ENCODE measurements around the gene UNC13D.

Gene UNC13D

GRCh38 chr17:75850928-75851692 is 6.9 kb upstream of the UNC13D start:
- no peak for DNase-seq (ENCODE audit: low read depth)

GRCh38 chr17:75849724-75850123 is 5.5 kb upstream of the UNC13D start:
- DNase-seq (ENCODE audit: low read depth) = no peak

GRCh38 chr17:75849279-75849646 is 5.1 kb upstream of the UNC13D start:
- no peak for DNase-seq (ENCODE audit: low read depth)

DNA sequence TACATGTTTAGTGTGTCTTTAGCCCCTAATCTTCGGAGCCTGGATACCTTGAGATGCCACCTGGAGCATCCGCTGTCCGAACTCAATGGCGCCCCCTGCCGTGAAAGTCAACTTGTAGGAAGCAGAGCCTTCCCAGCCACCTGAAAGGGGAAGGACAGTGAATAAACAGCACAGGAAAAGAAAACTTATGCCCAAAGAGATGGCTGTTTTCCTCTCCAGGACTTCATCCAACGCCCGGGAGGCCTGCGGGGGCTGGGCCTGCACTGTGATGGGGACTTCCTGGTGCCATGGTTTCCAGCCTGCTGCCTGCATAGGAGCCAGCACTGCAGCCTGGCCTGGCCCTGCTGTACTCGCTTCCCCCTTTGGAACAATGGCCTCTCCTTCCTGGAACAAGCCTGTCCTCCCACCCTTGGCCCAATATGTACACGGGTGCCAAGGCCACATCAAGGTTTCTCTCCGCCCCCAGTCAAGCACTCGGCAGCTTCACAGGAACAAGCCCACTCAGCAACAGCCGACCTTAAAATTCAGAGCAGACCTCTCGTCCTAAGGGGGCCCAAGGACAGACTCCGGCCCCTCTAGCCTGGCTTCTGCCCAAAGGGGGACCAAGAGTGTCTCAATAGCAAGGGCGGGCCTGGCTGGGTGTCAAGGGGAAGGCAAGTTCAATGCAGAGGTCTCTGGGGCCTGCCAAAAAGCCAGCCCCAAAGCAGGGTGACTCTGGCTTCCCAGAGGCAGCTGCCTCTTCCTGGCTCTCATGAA is 4.5 kb upstream of the UNC13D start:
- no peak for DNase-seq (ENCODE audit: low read depth)

DNA sequence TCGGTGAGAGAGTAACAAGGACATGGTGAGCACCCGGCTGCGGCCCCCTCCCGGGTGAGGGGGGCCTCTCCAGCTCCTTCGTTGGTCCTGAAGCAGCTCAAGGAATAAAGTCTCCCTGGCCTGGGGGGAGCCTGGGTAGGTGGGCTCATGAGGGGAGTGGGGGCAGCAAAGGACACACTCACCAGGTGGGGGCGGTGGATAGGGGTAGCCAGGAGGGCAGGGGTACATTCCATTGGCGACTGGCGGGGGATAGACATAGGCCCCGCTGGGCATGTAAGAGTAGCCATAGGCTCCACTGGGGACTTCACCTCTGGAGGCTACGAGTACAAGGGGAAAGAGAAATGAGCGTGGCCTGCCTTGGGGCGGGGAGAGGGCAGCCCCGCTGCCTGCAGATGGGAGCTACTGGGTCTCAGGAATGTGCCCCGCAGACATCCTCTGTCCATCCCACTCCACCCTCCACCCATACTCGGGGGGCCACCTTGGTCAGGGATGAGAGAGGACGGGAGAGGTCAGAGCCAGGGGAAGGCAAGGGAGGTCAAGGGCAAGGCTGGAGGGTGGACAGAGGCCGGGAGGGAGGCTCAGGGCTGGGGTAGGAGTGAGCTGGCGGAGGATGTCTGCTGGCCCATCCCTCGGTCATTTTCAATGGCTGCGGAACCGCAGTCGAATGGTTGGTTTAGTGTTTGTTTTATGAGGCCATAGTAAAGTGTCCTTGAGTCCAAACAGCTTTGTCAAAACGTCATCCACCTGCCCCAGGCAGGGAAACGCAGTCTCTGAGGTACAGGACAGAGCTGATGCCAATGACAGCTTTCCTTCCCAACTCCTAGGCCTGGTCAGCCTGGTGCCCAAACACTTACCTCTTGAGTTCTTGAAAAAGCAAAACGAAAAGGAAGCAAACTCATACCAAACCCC is 3.7 kb upstream of the UNC13D start:
- no peak for DNase-seq (ENCODE audit: low read depth)

GRCh38 chr17:75846692-75847613 is 2.7 kb upstream of the UNC13D start:
- no peak for DNase-seq (ENCODE audit: low read depth)

DNA sequence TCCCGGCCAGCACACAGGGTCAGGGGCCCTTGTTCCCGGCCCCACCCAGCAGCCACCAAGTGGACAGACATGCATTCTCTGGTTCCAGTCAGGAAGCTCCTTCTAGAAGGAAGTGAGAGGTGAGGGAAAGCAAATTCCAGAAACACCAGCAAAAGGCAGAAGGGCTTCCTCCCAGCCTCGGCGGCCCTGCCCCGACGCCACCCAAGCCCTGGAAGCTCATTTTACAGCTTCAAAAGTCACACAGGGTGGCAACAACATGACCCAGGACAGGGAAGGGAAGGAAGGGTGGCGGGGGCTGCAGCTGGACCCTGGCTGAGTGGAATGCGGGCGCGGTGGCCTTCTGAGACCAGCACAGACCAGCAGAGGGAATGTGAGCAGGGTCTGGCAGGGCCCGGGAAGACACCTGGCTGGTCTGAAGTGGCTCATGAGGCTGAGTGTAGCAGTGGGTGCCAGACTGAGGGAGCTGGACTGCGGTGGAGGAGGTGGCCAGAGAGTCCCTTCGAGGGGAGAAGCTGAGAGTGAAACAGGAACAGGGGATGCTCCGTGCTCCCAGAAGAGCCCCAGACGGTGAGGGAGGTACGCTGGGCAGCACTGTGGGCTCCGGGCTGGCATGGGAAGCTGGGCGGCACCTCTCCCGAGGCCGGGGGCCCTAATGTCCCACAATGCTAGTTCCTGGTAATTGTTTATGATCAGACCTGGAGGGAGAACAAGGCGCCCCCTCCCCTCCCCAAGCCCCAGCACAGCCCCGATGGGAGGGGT is 1.9 kb upstream of the UNC13D start:
- DNase-seq (ENCODE audit: low read depth) = no peak

GRCh38 chr17:75845058-75845711 is 981 bp upstream of the UNC13D start:
- no peak for DNase-seq (ENCODE audit: low read depth)

- no peak for DNase-seq (ENCODE audit: low read depth)
Observed at GRCh38 chr17:75844530-75845057, 390 bp upstream of the UNC13D start.

DNA sequence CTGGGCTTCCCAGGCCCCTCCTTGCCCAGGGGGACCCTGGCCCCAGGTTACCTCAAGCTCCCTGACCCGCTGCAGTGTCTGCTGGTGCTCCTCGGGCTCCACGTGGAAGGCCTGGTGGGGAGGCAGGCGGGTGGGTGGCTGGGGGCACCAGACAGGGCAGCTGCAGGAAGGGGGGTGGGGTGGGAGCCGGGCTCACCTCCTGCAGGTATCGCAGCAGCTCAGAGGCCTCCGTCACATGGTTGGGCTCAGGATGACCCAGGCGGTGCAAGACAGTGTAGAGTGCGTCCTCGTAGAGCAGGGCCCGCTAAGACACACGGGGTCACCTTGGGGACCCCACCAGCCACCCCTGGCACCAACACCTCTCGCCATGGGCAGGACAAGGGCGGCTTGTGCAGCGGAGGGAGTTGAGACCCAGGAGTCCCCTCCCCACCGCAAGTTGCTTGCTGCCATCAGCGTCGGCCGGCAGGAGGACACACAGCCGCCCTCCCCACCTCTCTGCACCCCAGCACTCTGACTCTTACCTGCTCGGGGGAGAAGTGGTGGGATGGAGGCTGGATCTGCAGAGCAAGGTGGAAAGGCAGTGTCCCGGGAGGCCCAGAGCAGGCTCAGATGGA is 1.1 kb downstream of the UNC13D start:
- DNase-seq (ENCODE audit: low read depth) = no peak

DNA sequence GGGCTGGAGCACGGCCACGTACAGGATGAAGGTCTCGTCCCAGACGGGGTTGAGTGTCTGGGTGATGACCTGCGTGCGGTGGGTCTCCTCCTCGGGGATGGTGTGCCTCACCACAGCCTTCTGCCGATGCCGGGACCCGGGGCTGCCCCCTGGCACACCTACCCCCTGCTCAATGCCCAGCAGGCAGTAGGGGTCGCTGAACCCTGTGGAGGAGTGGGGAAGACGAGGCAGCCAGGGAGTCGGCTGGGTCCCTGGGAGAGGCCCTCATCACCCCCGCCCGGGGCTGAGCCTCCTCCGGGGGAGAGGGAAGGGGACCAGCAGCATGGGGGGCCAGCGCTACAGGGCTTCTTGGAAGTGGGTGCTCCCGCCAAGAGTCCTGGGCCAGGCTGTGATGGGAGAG is 1.8 kb downstream of the UNC13D start:
- no peak for DNase-seq (ENCODE audit: low read depth)

DNA sequence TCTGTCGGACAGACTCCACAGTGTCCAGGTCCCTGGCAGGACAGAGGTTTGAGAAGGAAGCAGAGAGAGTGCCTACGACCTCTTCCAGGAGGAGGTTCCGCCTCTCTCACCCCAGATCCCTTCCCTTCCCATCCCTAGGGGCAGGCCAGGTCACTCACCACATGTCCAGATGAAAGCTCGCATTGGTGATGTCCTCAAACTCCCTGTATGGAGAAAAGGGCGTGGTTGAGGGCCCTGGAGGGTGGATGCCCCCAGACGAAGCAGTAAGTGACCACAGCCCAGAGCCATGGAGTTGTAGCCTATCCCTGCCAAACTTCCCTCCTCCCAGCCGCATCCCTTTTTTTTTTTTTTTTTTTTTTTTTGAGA is 3.4 kb downstream of the UNC13D start:
- no peak for DNase-seq (ENCODE audit: low read depth)

DNA sequence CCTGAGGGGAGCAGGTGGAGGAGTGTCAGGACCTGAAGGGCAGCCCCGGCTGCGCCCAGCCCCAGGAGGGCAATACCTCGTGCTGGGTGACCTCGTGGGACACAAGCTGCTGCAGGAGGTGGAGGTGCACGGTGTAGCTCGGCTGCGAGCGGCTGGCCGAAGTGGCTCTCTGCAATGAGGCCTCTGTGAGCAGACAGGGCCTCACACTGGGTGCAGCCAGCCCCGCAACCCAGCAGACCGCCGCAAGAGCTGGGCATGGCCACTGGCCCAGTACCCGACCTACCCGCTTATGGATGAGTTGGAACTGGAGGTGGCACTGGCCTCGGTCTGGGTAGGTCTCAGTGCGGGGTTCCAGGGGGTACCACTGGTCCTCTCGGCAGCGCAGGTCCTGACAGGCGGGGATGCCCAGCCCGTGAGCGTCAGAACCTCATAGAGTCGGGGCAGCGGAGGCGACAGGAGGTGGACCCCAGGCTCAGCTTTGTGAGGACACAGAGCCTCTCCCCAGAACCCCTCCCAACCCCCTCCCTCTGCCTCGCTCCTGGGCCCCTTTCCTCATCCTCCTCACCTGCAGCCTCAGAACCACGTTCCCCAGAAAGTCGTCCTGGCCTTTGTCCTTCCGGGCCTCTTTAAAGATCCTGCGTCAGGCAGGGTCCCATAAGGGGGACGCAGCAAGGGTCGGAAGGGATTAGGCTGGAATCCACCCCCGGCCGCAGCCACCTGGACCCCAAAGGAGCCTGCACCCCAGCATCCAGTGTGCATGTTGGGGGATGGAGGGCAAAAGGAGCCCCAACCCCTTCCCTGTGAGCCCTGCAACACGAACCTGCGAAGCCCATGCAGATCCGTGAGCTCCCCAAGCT is 4.0 kb downstream of the UNC13D start:
- no peak for DNase-seq (ENCODE audit: low read depth)

GRCh38 chr17:75838410-75838809 is 5.8 kb downstream of the UNC13D start:
- no peak for DNase-seq (ENCODE audit: low read depth)

DNA sequence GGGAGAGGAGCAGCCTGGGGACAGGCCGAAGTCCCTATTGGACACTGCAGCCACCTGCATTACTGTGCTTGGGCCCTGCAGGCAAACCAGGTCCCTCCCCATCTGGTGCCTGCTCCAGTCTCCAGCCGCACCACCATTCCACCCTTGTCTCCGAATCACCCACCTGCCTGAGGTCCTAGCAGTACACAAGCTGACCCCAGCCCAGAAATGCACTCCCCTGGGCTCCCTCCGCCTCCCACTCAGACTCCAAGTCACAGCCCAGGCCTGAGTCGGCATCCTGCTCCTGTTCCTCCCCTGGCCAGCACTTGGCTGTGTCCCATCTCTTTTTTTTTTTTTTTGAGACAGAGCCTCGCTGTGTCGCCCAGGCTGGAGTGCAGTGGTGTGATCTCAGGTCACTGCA is 6.3 kb downstream of the UNC13D start:
- no peak for DNase-seq (ENCODE audit: low read depth)

GRCh38 chr17:75836605-75837004 is 7.6 kb downstream of the UNC13D start:
- no peak for DNase-seq (ENCODE audit: low read depth)

DNA sequence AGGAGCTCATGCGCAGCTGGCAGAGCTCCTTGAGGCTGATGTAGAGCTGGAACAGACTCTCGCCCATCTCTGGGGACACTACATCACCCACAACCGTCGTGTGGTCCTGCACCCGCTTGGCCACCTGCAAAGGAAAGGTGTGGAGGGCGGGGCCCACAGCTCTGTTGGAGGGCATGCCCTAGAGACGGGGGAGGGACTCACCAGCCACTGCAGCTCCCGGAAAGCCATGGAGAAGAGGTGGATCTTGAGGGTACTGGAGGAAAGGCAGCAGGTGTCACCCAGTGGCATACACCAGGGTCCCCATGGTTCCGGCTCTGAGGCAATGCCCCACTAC is 8.6 kb downstream of the UNC13D start:
- DNase-seq (ENCODE audit: low read depth) = no peak

- no peak for DNase-seq (ENCODE audit: low read depth)
Observed at GRCh38 chr17:75834928-75835653, 9.1 kb downstream of the UNC13D start.

Measured in HS-27A (cell line).